H1 (cell line): ENCODE results near the gene BTBD8. TPM values are rescaled to one million over a fixed set of nuclear protein-coding genes. Genes with fewer than 3 reads are reported as not detected.

ENCODE experiments used
- CEBPB ChIP-seq: IDR thresholded peaks from 2 replicates; pipeline ENCODE4 v1.6.1; 2012; ENCODE audit warnings: low read depth, low read length
- CHD7 ChIP-seq: fragments of 300-600 bp; sonication (generic); IDR thresholded peaks from 2 replicates; pipeline ENCODE4 v1.7.1; 2012; ENCODE audit warnings: low read length, moderate library complexity, mild to moderate bottlenecking, inconsistent platforms; ENCODE audit not compliant: insufficient replicate concordance
- E2F6 ChIP-seq: IDR thresholded peaks from 2 replicates; pipeline ENCODE4 v1.6.1; 2012; ENCODE audit warnings: inconsistent platforms
- POLR2A ChIP-seq, 2 experiments: IDR thresholded peaks; 1 replicate in 1 of 2; 2 replicates in 1 of 2; pipeline ENCODE4 v1.6.1; 2011; ENCODE audit warnings: low read depth in 2 of 2, low read length in 2 of 2, mild to moderate bottlenecking in 2 of 2; ENCODE audit errors: control extremely low read depth in 1 of 2
- polyA plus RNA-seq, 7 experiments: library from polyadenylated mRNA; depleted of rRNA in 3 of 7; stranded (reverse) in 5 of 7; unstranded in 2 of 7; fragments of >200 nt in 5 of 7; fragments of 200-250 nt in 2 of 7; gene quantifications; 1 replicate in 5 of 7; 2 replicates in 1 of 7; 4 replicates in 1 of 7; pipeline versions ENCODE4 v1.2.1 to v1.2.3, GENCODE V29; 2011 to 2013; ENCODE audit warnings: missing spikeins in 2 of 7, mixed read lengths in 2 of 7
- total RNA-seq: library from RNA; stranded (reverse); fragmentation: NEBNext Ultra II Directional; extraction: Animal tissue kit (Norgen Biotek cat#: 25700); gene quantifications from 2 replicates; pipeline ENCODE4 v1.2.1, GENCODE V29; 2021

Gene BTBD8
- total and polyA plus RNA-seq, 2 of the 8 experiments (the other 6 are each of a cell fraction or from before 2014, with no cell fraction given), result 0.44 to 2.5 TPM

- TF ChIP-seq CHD7 (no peak), CEBPB (no peak), E2F6 (no peak), POLR2A (IDR thresholded peaks at IDR 0.05; ENCODE audit: control extremely low read depth in 1 of 2, low read depth in 2 of 2, low read length in 2 of 2) (no peak)
- TF ChIP-seq, all 59 proteins: peak for 0
These were observed 112.1 kb downstream of the BTBD8 start (continued) for GRCh38 chr1:92192246-92192645.
